ENCODE results near the gene PKD1L1.

DNA sequence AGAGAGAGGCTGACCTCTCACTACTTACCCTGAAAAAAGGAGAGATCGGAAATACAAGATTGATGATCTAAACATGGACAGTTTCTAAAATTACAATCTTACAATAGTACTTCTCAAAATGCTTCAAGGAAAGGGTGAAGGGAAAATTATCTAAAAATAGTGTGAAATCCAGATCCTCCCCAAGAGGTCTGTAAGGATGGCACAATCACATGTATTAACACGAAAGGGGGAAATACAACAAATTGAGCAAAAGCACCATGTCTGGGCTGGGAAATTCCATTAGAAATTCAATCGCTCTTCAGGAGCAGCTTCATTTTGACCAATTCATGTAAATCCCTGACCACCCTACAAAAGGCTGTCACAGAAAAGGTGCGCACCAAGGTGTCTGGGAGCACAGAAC lies 67.0 kb downstream of the PKD1L1 start:
- TF ChIP-seq, protein P1, sequence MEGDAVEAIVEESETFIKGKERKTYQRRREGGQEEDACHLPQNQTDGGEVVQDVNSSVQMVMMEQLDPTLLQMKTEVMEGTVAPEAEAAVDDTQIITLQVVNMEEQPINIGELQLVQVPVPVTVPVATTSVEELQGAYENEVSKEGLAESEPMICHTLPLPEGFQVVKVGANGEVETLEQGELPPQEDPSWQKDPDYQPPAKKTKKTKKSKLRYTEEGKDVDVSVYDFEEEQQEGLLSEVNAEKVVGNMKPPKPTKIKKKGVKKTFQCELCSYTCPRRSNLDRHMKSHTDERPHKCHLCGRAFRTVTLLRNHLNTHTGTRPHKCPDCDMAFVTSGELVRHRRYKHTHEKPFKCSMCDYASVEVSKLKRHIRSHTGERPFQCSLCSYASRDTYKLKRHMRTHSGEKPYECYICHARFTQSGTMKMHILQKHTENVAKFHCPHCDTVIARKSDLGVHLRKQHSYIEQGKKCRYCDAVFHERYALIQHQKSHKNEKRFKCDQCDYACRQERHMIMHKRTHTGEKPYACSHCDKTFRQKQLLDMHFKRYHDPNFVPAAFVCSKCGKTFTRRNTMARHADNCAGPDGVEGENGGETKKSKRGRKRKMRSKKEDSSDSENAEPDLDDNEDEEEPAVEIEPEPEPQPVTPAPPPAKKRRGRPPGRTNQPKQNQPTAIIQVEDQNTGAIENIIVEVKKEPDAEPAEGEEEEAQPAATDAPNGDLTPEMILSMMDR (IDR thresholded peaks at IDR 0.05), result no peak
- no peak for TF ChIP-seq POLR2A (IDR thresholded peaks at IDR 0.05)

Data from heart left ventricle (tissue), 13 donors.